ENCODE data around the gene CCDC15.
A peak's percentile ranks its signal among the peaks of the same experiment; 100 is the strongest.
"Not testable (repeated sequence)": the region's sequence is repeated elsewhere in the genome, so short reads cannot be mapped to it uniquely, and the experiment has no call there.

The CCDC15 gene

GRCh38 chr11:124941703-124942102, 12.3 kb upstream of the CCDC15 start:
- no peak for DNase-seq

GRCh38 chr11:124942466-124943253, 11.3 kb upstream of the CCDC15 start:
- no peak for DNase-seq

- DNase-seq: no peak
Measured at GRCh38 chr11:124943254-124943616, 10.8 kb upstream of the CCDC15 start.

- no peak for DNase-seq
Measured at GRCh38 chr11:124943741-124944140, 10.3 kb upstream of the CCDC15 start.

GRCh38 chr11:124944565-124944964, 9.4 kb upstream of the CCDC15 start:
- DNase-seq: no peak

- no peak for DNase-seq
Measured at GRCh38 chr11:124945826-124946225, 8.2 kb upstream of the CCDC15 start.

- no peak for DNase-seq
Measured at GRCh38 chr11:124946735-124947141, 7.3 kb upstream of the CCDC15 start.

GRCh38 chr11:124950601-124951330, 3.2 kb upstream of the CCDC15 start:
- no peak for DNase-seq

GRCh38 chr11:124951341-124951740, 2.7 kb upstream of the CCDC15 start:
- DNase-seq: no peak

GRCh38 chr11:124954590-124954955, 571 bp downstream of the CCDC15 start:
- no peak for DNase-seq

- DNase-seq: no peak
Measured at GRCh38 chr11:124955035-124955434, 1.0 kb downstream of the CCDC15 start.

GRCh38 chr11:124961972-124962609, 8.1 kb downstream of the CCDC15 start:
- peak; percentile 78 for DNase-seq

- not testable (repeated sequence) for DNase-seq
Measured at GRCh38 chr11:124968197-124968596, 14.2 kb downstream of the CCDC15 start.

- no peak for DNase-seq
Measured at GRCh38 chr11:124970925-124971324, 16.9 kb downstream of the CCDC15 start.

- peak; percentile 2 for DNase-seq
Measured at GRCh38 chr11:124971810-124972209, 17.8 kb downstream of the CCDC15 start.

- DNase-seq: no peak
Measured at GRCh38 chr11:124976531-124976930, 22.5 kb downstream of the CCDC15 start.

GRCh38 chr11:124977006-124977405, 23.0 kb downstream of the CCDC15 start:
- DNase-seq: no peak

GRCh38 chr11:124978316-124978715, 24.3 kb downstream of the CCDC15 start:
- DNase-seq: no peak

- DNase-seq: no peak
Measured at GRCh38 chr11:124982043-124982442, 28.0 kb downstream of the CCDC15 start.

GRCh38 chr11:124983674-124984511, 29.9 kb downstream of the CCDC15 start:
- DNase-seq: no peak

GRCh38 chr11:124984512-124984854, 30.5 kb downstream of the CCDC15 start:
- DNase-seq: no peak

GRCh38 chr11:124987096-124987495, 33.1 kb downstream of the CCDC15 start:
- DNase-seq: no peak

- no peak for DNase-seq
Measured at GRCh38 chr11:124988063-124988462, 34.1 kb downstream of the CCDC15 start.
